ENCODE data around the gene ARFGAP2.

DNA sequence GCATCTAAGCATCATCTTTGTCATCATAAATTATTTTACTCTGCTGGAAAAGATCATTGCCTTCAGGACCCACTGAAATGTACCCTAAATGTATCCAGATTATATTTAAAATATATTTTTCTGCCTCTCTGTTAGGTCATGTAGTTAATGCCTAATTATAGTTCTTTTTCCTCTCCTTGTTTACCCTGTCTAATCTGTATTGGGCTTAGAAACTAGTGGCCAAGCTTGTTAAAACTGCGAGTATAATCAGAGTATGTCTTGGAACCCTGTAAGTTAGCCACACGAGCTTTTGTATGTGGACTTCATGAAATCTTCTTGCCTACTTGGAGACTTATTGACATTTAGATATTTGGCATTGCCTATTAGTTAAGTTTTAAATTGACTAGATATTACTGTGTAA is 55.6 kb downstream of the ARFGAP2 start:
- TF ChIP-seq PPARA (CRISPR knock-in tag; IDR thresholded peaks at IDR 0.05; ENCODE audit: borderline replicate concordance) (no peak), ZFP3 (CRISPR knock-in tag; IDR thresholded peaks at IDR 0.05) (no peak), ZNF565 (CRISPR knock-in tag; conservative IDR thresholded peaks at IDR 0.05; ENCODE audit: low read depth) (no peak), TOX (CRISPR knock-in tag; IDR thresholded peaks at IDR 0.05; ENCODE audit: borderline replicate concordance) (no peak), ZNF70 (CRISPR knock-in tag; IDR thresholded peaks at IDR 0.05) (no peak), ZFP30 (CRISPR knock-in tag; IDR thresholded peaks at IDR 0.05) (no peak)

All from SK-N-SH treated with all-trans-retinoic acid at 6 μM for 48 hours (cell line).